Measurements from ENCODE around the gene SKAP1. TPM values are rescaled to one million over a fixed set of nuclear protein-coding genes. Genes with fewer than 3 reads are reported as not detected.

Gene SKAP1
- total and polyA plus RNA-seq, 9 donors: 0.30 to 6.0 (median 2.4) TPM; not detected in 1

- Histone ChIP-seq H3K4me3 (no peak overlapping the region), H3K36me3 (no peaks in the 10 kb centered on the region), H3K27ac (no peak overlapping the region), H3K4me1 (ENCODE audit: insufficient read depth) (no peaks in the 10 kb centered on the region), H3K27me3 (no peaks in the 10 kb centered on the region), H3K9me3 (no peaks in the 10 kb centered on the region)
- WGBS, 3 donors: 82 to 85% (median 83%) methylated on average over 5 of the region's 5 CpGs
- DNase-seq: no peak
- intact Hi-C loops (cut with DNase I): no loop called here
- no peak for TF ChIP-seq EP300 (IDR thresholded peaks at IDR 0.05)
- no peak for TF ChIP-seq CTCF (IDR thresholded peaks at IDR 0.05)
- no peak for TF ChIP-seq POLR2A (IDR thresholded peaks at IDR 0.05)
Measured at GRCh38 chr17:48160177-48161081, 269.6 kb downstream of the SKAP1 start.

GRCh38 chr17:48159232-48159631 is 270.8 kb downstream of the SKAP1 start:
- WGBS, 3 donors: 66 to 70% (median 69%) methylated on average over 4 of the region's 4 CpGs
- no peaks in the 10 kb centered on the region for H3K36me3 ChIP-seq
- intact Hi-C loops (cut with DNase I): no loop called here
- no peak for TF ChIP-seq EP300 (IDR thresholded peaks at IDR 0.05)
- no peak for TF ChIP-seq CTCF (IDR thresholded peaks at IDR 0.05)
- no peak for TF ChIP-seq POLR2A (IDR thresholded peaks at IDR 0.05)
- H3K4me3 ChIP-seq: no peak overlapping the region
- no peaks in the 10 kb centered on the region for H3K27me3 ChIP-seq
- H3K9me3 ChIP-seq: no peaks in the 10 kb centered on the region
- H3K4me1 ChIP-seq (ENCODE audit: insufficient read depth): no peaks in the 10 kb centered on the region
- H3K27ac ChIP-seq: no peak overlapping the region
- no peak for DNase-seq

- Histone ChIP-seq H3K4me1 (ENCODE audit: insufficient read depth) (no peaks in the 10 kb centered on the region), H3K27ac (no peak overlapping the region), H3K4me3 (no peak overlapping the region), H3K36me3 (no peaks in the 10 kb centered on the region), H3K9me3 (no peaks in the 10 kb centered on the region), H3K27me3 (no peaks in the 10 kb centered on the region)
- intact Hi-C loops (cut with DNase I): no loop called here
- 46 to 50% (median 50%) methylated on average over 21 of the region's 21 CpGs for WGBS, 3 donors
- DNase-seq: no peak
- TF ChIP-seq POLR2A (IDR thresholded peaks at IDR 0.05): no peak
- no peak for TF ChIP-seq EP300 (IDR thresholded peaks at IDR 0.05)
- no peak for TF ChIP-seq CTCF (IDR thresholded peaks at IDR 0.05)
Measured at GRCh38 chr17:48155889-48156611, 274.0 kb downstream of the SKAP1 start.

- Histone ChIP-seq H3K4me1 (ENCODE audit: insufficient read depth) (no peaks in the 10 kb centered on the region), H3K4me3 (no peak overlapping the region), H3K36me3 (no peaks in the 10 kb centered on the region), H3K27ac (no peak overlapping the region), H3K27me3 (no peaks in the 10 kb centered on the region), H3K9me3 (no peaks in the 10 kb centered on the region)
- DNase-seq: no peak
- intact Hi-C loops (cut with DNase I): no loop called here
- 35 to 47% (median 38%) methylated on average over 6 of the region's 6 CpGs for WGBS, 3 donors
- no peak for TF ChIP-seq EP300 (IDR thresholded peaks at IDR 0.05)
- TF ChIP-seq CTCF (IDR thresholded peaks at IDR 0.05): no peak
- no peak for TF ChIP-seq POLR2A (IDR thresholded peaks at IDR 0.05)
Measured at GRCh38 chr17:48153691-48154358, 276.2 kb downstream of the SKAP1 start.

Measured in ovary (tissue), 9 donors.